ENCODE measurements around the gene TOP2B.

Gene TOP2B

DNA sequence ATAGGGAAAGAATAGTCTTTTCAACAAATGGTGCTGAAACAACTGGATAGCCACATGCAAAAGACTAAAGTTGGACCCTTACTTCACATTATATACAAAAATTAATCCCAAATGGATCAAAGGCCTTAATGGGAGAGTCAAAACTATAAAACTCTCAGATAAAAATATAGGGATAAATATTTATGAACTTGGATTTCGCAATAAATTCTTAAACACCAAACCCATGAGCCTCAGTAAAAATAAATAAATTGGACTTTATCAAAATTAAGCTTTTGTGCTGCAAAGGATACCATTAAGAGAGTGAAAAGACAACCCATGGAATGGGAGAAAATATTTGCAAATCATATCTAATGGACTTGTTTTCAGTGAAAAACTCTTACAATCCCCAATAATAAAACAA lies 18.7 kb upstream of the TOP2B start:
- peaks cover 10% of the 10 kb centered on the region for H3K4me1 ChIP-seq (ENCODE audit: insufficient read depth, low read length, poor library complexity, severe bottlenecking)
- H3F3A ChIP-seq (ENCODE audit: low read depth): no peaks in the 10 kb centered on the region
- no peaks in the 10 kb centered on the region for H3K27me3 ChIP-seq (ENCODE audit: insufficient read depth, low read length, poor library complexity, severe bottlenecking)
- H3K9me3 ChIP-seq (ENCODE audit: insufficient read depth, low read depth, low read length): no peaks in the 10 kb centered on the region
- H3K4me2 ChIP-seq (ENCODE audit: low read depth, low read length, poor library complexity, severe bottlenecking): no peak overlapping the region
- no peaks in the 10 kb centered on the region for H4K20me1 ChIP-seq (ENCODE audit: insufficient read depth, low read length, poor library complexity, severe bottlenecking)
- H2AFZ ChIP-seq (ENCODE audit: low read length): no peak overlapping the region
- H3K9ac ChIP-seq (ENCODE audit: low read depth, low read length, poor library complexity, severe bottlenecking): no peak overlapping the region
- H3K79me2 ChIP-seq (ENCODE audit: insufficient read depth, low read length): no peaks in the 10 kb centered on the region
- no peaks in the 10 kb centered on the region for H3K36me3 ChIP-seq (ENCODE audit: insufficient read depth, low read length)
- H3K4me3 ChIP-seq (ENCODE audit: low read length, poor library complexity, severe bottlenecking): no peak overlapping the region
- no peaks in the 10 kb centered on the region for H3K9me2 ChIP-seq (replicated peaks; ENCODE audit: low read depth, low read length)
- TF ChIP-seq, protein P1, sequence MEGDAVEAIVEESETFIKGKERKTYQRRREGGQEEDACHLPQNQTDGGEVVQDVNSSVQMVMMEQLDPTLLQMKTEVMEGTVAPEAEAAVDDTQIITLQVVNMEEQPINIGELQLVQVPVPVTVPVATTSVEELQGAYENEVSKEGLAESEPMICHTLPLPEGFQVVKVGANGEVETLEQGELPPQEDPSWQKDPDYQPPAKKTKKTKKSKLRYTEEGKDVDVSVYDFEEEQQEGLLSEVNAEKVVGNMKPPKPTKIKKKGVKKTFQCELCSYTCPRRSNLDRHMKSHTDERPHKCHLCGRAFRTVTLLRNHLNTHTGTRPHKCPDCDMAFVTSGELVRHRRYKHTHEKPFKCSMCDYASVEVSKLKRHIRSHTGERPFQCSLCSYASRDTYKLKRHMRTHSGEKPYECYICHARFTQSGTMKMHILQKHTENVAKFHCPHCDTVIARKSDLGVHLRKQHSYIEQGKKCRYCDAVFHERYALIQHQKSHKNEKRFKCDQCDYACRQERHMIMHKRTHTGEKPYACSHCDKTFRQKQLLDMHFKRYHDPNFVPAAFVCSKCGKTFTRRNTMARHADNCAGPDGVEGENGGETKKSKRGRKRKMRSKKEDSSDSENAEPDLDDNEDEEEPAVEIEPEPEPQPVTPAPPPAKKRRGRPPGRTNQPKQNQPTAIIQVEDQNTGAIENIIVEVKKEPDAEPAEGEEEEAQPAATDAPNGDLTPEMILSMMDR (conservative IDR thresholded peaks at IDR 0.05; ENCODE audit: low read length): no peak
- TF ChIP-seq EZH2phosphoT487 (IDR thresholded peaks at IDR 0.05; ENCODE audit: borderline replicate concordance): no peak

DNA sequence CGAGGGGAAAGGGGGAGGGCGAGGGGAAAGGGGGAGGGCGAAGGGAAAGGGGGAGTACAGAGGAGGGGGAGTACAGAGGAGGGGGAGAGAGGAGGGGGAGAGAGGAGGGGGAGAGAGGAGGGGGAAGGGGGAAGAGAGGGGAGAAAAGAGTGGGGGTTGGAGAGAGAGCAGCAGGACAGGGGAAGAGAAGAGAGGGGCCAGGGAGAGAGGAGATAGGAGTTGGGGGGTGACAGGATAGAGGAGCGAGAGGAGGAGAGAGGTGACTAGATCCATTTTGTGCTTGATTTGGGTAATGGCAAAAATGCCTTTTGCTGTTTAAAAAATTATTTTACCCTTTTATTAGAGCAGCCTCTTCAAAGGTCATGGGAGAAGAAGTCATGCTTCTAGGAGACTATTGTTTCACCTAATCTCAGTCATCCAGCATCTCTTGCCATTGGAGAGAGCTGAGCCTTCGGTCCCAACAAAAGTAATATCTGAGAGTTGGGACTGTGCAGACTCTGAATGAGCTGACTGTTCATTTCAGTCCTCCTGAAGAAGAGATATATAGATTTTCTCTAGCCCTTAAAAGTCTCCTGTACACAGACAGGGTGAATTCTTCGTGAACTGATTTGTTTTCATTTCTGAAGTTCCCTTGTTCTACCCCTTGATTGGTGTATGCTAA lies 15.1 kb upstream of the TOP2B start:
- Histone ChIP-seq H3K9me3 (ENCODE audit: insufficient read depth, low read depth, low read length) (no peaks in the 10 kb centered on the region), H3K4me1 (ENCODE audit: insufficient read depth, low read length, poor library complexity, severe bottlenecking) (no peaks in the 10 kb centered on the region), H3K4me3 (ENCODE audit: low read length, poor library complexity, severe bottlenecking) (no peak overlapping the region), H2AFZ (ENCODE audit: low read length) (no peak overlapping the region), H4K20me1 (ENCODE audit: insufficient read depth, low read length, poor library complexity, severe bottlenecking) (no peaks in the 10 kb centered on the region), H3K9me2 (replicated peaks; ENCODE audit: low read depth, low read length) (no peaks in the 10 kb centered on the region), H3K36me3 (ENCODE audit: insufficient read depth, low read length) (no peaks in the 10 kb centered on the region), H3K4me2 (ENCODE audit: low read depth, low read length, poor library complexity, severe bottlenecking) (no peak overlapping the region), H3K79me2 (ENCODE audit: insufficient read depth, low read length) (no peaks in the 10 kb centered on the region), H3F3A (ENCODE audit: low read depth) (no peaks in the 10 kb centered on the region), H3K27me3 (ENCODE audit: insufficient read depth, low read length, poor library complexity, severe bottlenecking) (no peaks in the 10 kb centered on the region), H3K9ac (ENCODE audit: low read depth, low read length, poor library complexity, severe bottlenecking) (no peak overlapping the region)
- TF ChIP-seq, protein P1 (conservative IDR thresholded peaks at IDR 0.05; ENCODE audit: low read length): no peak
- TF ChIP-seq EZH2phosphoT487 (IDR thresholded peaks at IDR 0.05; ENCODE audit: borderline replicate concordance): no peak

DNA sequence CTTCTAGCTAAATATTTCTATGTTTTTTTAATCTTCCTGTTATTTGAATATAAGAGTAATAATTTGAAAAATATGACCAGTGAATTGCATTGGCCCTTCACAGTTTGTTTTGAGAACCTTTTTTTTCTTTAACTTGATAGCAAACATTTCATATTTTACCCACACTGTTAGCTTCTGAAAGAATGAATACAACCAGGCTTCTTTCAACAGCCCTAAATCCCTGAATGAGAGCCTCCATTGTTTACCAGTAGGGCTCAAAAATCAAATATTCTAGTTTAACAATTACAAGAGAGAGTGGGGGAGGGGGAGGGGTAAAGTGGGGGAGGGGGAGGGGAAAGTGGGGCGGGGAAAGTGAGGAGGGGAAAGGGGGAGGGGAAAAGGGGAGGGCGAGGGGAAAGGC lies 14.5 kb upstream of the TOP2B start:
- Histone ChIP-seq H3K27me3 (ENCODE audit: insufficient read depth, low read length, poor library complexity, severe bottlenecking) (no peaks in the 10 kb centered on the region), H3K4me3 (ENCODE audit: low read length, poor library complexity, severe bottlenecking) (no peak overlapping the region), H4K20me1 (ENCODE audit: insufficient read depth, low read length, poor library complexity, severe bottlenecking) (no peaks in the 10 kb centered on the region), H3K79me2 (ENCODE audit: insufficient read depth, low read length) (no peaks in the 10 kb centered on the region), H3K9me2 (replicated peaks; ENCODE audit: low read depth, low read length) (no peaks in the 10 kb centered on the region), H2AFZ (ENCODE audit: low read length) (no peak overlapping the region), H3K36me3 (ENCODE audit: insufficient read depth, low read length) (no peaks in the 10 kb centered on the region), H3K4me1 (ENCODE audit: insufficient read depth, low read length, poor library complexity, severe bottlenecking) (no peaks in the 10 kb centered on the region), H3F3A (ENCODE audit: low read depth) (no peaks in the 10 kb centered on the region), H3K9ac (ENCODE audit: low read depth, low read length, poor library complexity, severe bottlenecking) (no peak overlapping the region), H3K4me2 (ENCODE audit: low read depth, low read length, poor library complexity, severe bottlenecking) (no peak overlapping the region), H3K9me3 (ENCODE audit: insufficient read depth, low read depth, low read length) (peaks cover under 1% of the 10 kb centered on the region; the same call in 1 of the 2 replicates)
- TF ChIP-seq, protein P1 (conservative IDR thresholded peaks at IDR 0.05; ENCODE audit: low read length): no peak
- TF ChIP-seq EZH2phosphoT487 (IDR thresholded peaks at IDR 0.05; ENCODE audit: borderline replicate concordance): no peak
